Adrenal gland (tissue), 5 donors: Measurements from ENCODE around the gene SCUBE3.

Experiments
- POLR2A ChIP-seq, 2 donors: fragments of 450-650 bp; IDR thresholded peaks; one replicate each; pipeline ENCODE4 v1.6.1; 2017; ENCODE audit warnings: antibody characterized with exemption in 2 of 2, mild to moderate bottlenecking in 2 of 2, moderate library complexity in 1 of 2
- TF ChIP-seq, protein P1 (sequence below), 6 experiments: fragments of 450-650 bp in 4 of 6; fragments of 200-600 bp in 2 of 6; sonication (generic) in 1 of 6; IDR thresholded peaks; 1 replicate in 5 of 6; 2 replicates in 1 of 6; pipeline versions ENCODE4 v1.5.1 to v1.8.0; 2016 to 2021; ENCODE audit warnings: antibody characterized with exemption in 6 of 6, mild to moderate bottlenecking in 2 of 6, moderate library complexity in 1 of 6
- donor health status: DM: no; HTN: no; CAD: no.

DNA sequence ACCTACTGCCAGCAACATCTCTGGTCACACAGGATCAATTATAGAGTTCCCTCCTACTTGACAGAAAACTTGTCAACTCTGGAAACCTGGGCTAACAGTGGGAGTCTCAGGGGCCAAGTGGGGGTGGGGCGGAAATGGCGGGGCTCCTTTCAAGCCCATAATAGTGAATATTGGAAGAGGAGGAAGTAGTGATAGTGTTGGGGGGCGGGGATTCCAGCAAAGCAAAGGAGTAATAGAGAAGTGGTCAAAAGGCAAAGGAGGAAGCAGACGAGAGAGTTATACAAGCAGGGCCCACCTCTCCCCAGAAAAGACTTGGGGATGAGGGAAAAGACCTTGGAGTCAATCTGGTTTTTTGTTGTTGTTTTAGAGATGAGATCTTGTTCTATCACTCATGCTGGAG, 85.9 kb downstream of the SCUBE3 start:
- TF ChIP-seq, protein P1, sequence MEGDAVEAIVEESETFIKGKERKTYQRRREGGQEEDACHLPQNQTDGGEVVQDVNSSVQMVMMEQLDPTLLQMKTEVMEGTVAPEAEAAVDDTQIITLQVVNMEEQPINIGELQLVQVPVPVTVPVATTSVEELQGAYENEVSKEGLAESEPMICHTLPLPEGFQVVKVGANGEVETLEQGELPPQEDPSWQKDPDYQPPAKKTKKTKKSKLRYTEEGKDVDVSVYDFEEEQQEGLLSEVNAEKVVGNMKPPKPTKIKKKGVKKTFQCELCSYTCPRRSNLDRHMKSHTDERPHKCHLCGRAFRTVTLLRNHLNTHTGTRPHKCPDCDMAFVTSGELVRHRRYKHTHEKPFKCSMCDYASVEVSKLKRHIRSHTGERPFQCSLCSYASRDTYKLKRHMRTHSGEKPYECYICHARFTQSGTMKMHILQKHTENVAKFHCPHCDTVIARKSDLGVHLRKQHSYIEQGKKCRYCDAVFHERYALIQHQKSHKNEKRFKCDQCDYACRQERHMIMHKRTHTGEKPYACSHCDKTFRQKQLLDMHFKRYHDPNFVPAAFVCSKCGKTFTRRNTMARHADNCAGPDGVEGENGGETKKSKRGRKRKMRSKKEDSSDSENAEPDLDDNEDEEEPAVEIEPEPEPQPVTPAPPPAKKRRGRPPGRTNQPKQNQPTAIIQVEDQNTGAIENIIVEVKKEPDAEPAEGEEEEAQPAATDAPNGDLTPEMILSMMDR (IDR thresholded peaks at IDR 0.05) = no peak
- TF ChIP-seq POLR2A (IDR thresholded peaks at IDR 0.05) = no peak
